ENCODE measurements around the gene INPP5D. TPM values are rescaled to one million over a fixed set of nuclear protein-coding genes. Genes with fewer than 3 reads are reported as not detected.

Gene INPP5D
- total and polyA plus RNA-seq, 2 of the 13 experiments (the other 11 are each of a cell fraction or from before 2014, with no cell fraction given), result 16.7 to 18.0 TPM

DNA sequence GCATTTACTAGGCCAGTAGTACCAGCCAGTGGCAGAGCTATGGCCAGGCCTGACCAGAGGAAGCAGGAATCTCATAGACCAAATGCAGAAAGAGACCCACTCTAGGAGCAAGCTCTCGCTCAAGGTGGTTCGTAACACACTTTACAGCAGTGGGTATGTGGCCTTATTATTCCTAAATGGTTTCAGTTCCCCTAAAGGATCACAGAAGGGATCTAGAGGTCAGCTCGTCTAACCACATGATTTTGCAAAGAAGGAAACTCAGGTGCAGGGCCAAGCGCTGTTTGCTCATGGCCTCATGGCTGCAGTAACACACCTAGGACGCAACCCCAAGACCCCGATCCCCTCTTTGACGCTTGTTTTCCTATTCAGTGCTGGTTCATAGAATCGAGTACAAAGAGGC, 125.8 kb downstream of the INPP5D start:
- 96% methylated on average over 8 of the region's 8 CpGs for WGBS (ENCODE audit: low lambda C conversion rate)
- H3K9me3 ChIP-seq (ENCODE audit: low read length), result no peaks in the 10 kb centered on the region
- H3K9ac ChIP-seq (ENCODE audit: insufficient read depth, low read depth, low read length), result no peak overlapping the region
- ChIA-PET CTCF (ENCODE audit: low intra/inter-chr PET ratio, low total read pairs) (no interaction called here), POLR2A (no interaction called here)
- peaks cover 15% of the 10 kb centered on the region for H3K4me1 ChIP-seq (ENCODE audit: insufficient read depth, low read length)
- H2AFZ ChIP-seq (ENCODE audit: low read length), result no peak overlapping the region
- TF ChIP-seq ATM (IDR thresholded peaks at IDR 0.05; ENCODE audit: borderline replicate concordance) (no peak), SOX5 (CRISPR knock-in tag; IDR thresholded peaks at IDR 0.05; ENCODE audit: borderline replicate concordance) (no peak)
- TF ChIP-seq, protein P1, sequence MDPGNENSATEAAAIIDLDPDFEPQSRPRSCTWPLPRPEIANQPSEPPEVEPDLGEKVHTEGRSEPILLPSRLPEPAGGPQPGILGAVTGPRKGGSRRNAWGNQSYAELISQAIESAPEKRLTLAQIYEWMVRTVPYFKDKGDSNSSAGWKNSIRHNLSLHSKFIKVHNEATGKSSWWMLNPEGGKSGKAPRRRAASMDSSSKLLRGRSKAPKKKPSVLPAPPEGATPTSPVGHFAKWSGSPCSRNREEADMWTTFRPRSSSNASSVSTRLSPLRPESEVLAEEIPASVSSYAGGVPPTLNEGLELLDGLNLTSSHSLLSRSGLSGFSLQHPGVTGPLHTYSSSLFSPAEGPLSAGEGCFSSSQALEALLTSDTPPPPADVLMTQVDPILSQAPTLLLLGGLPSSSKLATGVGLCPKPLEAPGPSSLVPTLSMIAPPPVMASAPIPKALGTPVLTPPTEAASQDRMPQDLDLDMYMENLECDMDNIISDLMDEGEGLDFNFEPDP (CRISPR knock-in tag; conservative IDR thresholded peaks at IDR 0.05), result 0 out of 2 replicates have a peak, but pooled peaks have one; percentile 32
- TF ChIP-seq, protein P2, sequence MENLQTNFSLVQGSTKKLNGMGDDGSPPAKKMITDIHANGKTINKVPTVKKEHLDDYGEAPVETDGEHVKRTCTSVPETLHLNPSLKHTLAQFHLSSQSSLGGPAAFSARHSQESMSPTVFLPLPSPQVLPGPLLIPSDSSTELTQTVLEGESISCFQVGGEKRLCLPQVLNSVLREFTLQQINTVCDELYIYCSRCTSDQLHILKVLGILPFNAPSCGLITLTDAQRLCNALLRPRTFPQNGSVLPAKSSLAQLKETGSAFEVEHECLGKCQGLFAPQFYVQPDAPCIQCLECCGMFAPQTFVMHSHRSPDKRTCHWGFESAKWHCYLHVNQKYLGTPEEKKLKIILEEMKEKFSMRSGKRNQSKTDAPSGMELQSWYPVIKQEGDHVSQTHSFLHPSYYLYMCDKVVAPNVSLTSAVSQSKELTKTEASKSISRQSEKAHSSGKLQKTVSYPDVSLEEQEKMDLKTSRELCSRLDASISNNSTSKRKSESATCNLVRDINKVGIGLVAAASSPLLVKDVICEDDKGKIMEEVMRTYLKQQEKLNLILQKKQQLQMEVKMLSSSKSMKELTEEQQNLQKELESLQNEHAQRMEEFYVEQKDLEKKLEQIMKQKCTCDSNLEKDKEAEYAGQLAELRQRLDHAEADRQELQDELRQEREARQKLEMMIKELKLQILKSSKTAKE (CRISPR knock-in tag; IDR thresholded peaks at IDR 0.05; ENCODE audit: borderline replicate concordance), result no peak
- DNase-seq (ENCODE audit: low spot score) (no peak), FAIRE-seq (no peak), ATAC-seq (no peak)
- H3K36me3 ChIP-seq (replicated peaks in 1 of 2; ENCODE audit: control insufficient read depth in 1 of 2, insufficient read depth in 2 of 2, low read length in 2 of 2), result peaks cover 32 to 67% of the 10 kb centered on the region in 2 experiments
- H3K27me3 ChIP-seq (ENCODE audit: control insufficient read depth in 1 of 2, insufficient read depth in 2 of 2, low read length in 2 of 2), result no peaks in the 10 kb centered on the region
- intact Hi-C loops (cut with micrococcal nuclease; ENCODE audit: unreplicated experiment) (no loop called here), in situ Hi-C loops (cut with HindIII; ENCODE audit: extremely low pct_ligation_motif_present, low pct_unique_long_range_greater_than_20kb) (no loop called here)
- no peak overlapping the region for H3K27ac ChIP-seq (ENCODE audit: extremely low read length, insufficient read depth, low read length)
- H3K79me2 ChIP-seq (ENCODE audit: insufficient read depth, low read length), result no peaks in the 10 kb centered on the region
- H3K4me2 ChIP-seq (ENCODE audit: low read depth, low read length), result no peak overlapping the region
- no TSS peak for BruUV-seq (replicated peaks)
- no peaks in the 10 kb centered on the region for H4K20me1 ChIP-seq (ENCODE audit: insufficient read depth, low read length)
- H3K4me3 ChIP-seq (replicated peaks in 1 of 3; ENCODE audit: insufficient read depth in 1 of 3, low read depth in 2 of 3, low read length in 3 of 3), result no peak overlapping the region

DNA sequence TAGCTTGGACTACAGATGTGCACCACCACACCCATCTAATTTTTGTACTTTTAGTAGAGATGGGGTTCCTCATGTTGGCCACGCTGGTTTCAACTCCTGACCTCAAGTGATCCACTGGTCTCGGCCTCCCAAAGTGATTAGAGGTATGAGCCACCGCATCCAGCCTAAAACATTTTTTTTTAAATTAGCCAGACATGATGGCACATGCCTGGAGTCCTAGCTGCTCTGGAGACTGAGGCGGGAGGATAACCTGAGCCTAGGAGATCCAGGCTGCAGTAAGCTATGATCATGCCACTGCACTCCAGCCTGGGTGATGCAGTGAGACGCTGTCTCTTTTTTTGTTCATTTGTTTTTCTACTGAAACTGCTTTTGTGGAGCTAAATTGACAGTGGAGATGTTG, 126.7 kb downstream of the INPP5D start:
- WGBS (ENCODE audit: low lambda C conversion rate), result 100% methylated on average over 5 of the region's 5 CpGs
- ChIA-PET CTCF (ENCODE audit: low intra/inter-chr PET ratio, low total read pairs) (no interaction called here), POLR2A (no interaction called here)
- Histone ChIP-seq H3K4me2 (ENCODE audit: low read depth, low read length) (no peak overlapping the region), H3K79me2 (ENCODE audit: insufficient read depth, low read length) (no peaks in the 10 kb centered on the region), H3K4me1 (ENCODE audit: insufficient read depth, low read length) (peaks cover 15% of the 10 kb centered on the region), H3K27me3 (ENCODE audit: control insufficient read depth in 1 of 2, insufficient read depth in 2 of 2, low read length in 2 of 2) (no peaks in the 10 kb centered on the region), H3K9me3 (ENCODE audit: low read length) (no peaks in the 10 kb centered on the region), H3K9ac (ENCODE audit: insufficient read depth, low read depth, low read length) (no peak overlapping the region), H4K20me1 (ENCODE audit: insufficient read depth, low read length) (no peaks in the 10 kb centered on the region), H3K36me3 (replicated peaks in 1 of 2; ENCODE audit: control insufficient read depth in 1 of 2, insufficient read depth in 2 of 2, low read length in 2 of 2) (peaks cover 28 to 61% of the 10 kb centered on the region in 2 experiments), H3K27ac (ENCODE audit: extremely low read length, insufficient read depth, low read length) (no peak overlapping the region), H2AFZ (ENCODE audit: low read length) (no peak overlapping the region), H3K4me3 (replicated peaks in 1 of 3; ENCODE audit: insufficient read depth in 1 of 3, low read depth in 2 of 3, low read length in 3 of 3) (no peak overlapping the region)
- DNase-seq (ENCODE audit: low spot score) (no peak), FAIRE-seq (no peak), ATAC-seq (no peak)
- in situ Hi-C loops (cut with HindIII; ENCODE audit: extremely low pct_ligation_motif_present, low pct_unique_long_range_greater_than_20kb) (no loop called here), intact Hi-C loops (cut with micrococcal nuclease; ENCODE audit: unreplicated experiment) (no loop called here)
- no TSS peak for BruUV-seq (replicated peaks)
- TF ChIP-seq ZNF652 (CRISPR knock-in tag; IDR thresholded peaks at IDR 0.05; ENCODE audit: borderline replicate concordance, low read depth), result no peak
- TF ChIP-seq ZSCAN29 (CRISPR knock-in tag; conservative IDR thresholded peaks at IDR 0.05), result no peak
- TF ChIP-seq ZNF619 (CRISPR knock-in tag; IDR thresholded peaks at IDR 0.05), result no peak
- TF ChIP-seq ZNF446 (CRISPR knock-in tag; IDR thresholded peaks at IDR 0.05), result no peak
- TF ChIP-seq TGIF2 (CRISPR knock-in tag; IDR thresholded peaks at IDR 0.05), result no peak
- TF ChIP-seq ZNF441 (CRISPR knock-in tag; IDR thresholded peaks at IDR 0.05; ENCODE audit: borderline replicate concordance), result no peak
- TF ChIP-seq, protein P3, sequence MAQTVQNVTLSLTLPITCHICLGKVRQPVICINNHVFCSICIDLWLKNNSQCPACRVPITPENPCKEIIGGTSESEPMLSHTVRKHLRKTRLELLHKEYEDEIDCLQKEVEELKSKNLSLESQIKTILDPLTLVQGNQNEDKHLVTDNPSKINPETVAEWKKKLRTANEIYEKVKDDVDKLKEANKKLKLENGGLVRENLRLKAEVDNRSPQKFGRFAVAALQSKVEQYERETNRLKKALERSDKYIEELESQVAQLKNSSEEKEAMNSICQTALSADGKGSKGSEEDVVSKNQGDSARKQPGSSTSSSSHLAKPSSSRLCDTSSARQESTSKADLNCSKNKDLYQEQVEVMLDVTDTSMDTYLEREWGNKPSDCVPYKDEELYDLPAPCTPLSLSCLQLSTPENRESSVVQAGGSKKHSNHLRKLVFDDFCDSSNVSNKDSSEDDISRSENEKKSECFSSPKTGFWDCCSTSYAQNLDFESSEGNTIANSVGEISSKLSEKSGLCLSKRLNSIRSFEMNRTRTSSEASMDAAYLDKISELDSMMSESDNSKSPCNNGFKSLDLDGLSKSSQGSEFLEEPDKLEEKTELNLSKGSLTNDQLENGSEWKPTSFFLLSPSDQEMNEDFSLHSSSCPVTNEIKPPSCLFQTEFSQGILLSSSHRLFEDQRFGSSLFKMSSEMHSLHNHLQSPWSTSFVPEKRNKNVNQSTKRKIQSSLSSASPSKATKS (CRISPR knock-in tag; IDR thresholded peaks at IDR 0.05), result no peak
- TF ChIP-seq CC2D1A (CRISPR knock-in tag; IDR thresholded peaks at IDR 0.05), result no peak
- TF ChIP-seq GPN1 (CRISPR knock-in tag; IDR thresholded peaks at IDR 0.05; ENCODE audit: borderline replicate concordance), result no peak
- TF ChIP-seq HNF4A (CRISPR knock-in tag; IDR thresholded peaks at IDR 0.05), result no peak
